ENCODE results near the gene CDHR4.

DNA sequence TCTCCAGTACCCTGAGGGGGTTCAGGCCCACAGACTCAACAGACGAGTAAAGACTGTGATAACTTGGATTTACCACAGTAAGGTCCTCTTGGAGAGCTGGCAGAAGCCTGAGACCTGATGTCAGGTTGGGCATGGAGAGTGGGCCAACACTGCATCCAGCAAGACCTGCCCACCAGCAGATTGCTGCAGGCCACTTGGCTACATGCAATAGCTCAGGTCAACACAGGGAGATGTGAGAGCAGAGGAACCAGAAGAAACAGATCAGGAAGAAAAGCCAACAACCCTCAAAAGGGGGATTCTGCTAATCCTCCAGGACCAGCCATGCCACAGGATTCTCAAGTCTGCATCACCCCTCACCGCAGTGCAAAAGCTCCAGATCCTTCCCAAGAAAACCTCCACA is 11.6 kb downstream of the CDHR4 start:
- TF ChIP-seq, protein P1, sequence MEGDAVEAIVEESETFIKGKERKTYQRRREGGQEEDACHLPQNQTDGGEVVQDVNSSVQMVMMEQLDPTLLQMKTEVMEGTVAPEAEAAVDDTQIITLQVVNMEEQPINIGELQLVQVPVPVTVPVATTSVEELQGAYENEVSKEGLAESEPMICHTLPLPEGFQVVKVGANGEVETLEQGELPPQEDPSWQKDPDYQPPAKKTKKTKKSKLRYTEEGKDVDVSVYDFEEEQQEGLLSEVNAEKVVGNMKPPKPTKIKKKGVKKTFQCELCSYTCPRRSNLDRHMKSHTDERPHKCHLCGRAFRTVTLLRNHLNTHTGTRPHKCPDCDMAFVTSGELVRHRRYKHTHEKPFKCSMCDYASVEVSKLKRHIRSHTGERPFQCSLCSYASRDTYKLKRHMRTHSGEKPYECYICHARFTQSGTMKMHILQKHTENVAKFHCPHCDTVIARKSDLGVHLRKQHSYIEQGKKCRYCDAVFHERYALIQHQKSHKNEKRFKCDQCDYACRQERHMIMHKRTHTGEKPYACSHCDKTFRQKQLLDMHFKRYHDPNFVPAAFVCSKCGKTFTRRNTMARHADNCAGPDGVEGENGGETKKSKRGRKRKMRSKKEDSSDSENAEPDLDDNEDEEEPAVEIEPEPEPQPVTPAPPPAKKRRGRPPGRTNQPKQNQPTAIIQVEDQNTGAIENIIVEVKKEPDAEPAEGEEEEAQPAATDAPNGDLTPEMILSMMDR (IDR thresholded peaks at IDR 0.05; ENCODE audit: low read length): no peak
- no peak for TF ChIP-seq EZH2 (IDR thresholded peaks at IDR 0.05; ENCODE audit: borderline replicate concordance, low read length)
